ENCODE results near the gene BFSP2.

Gene BFSP2

GRCh38 chr3:133400006-133400515, at the start of gene BFSP2:
Gene BFSP2 (plus strand): TSS chr3:133400056. CDS start chr3:133400084, 28 bp downstream.
- Histone ChIP-seq H3K4me3 (ENCODE audit: low read depth in 1 of 2, low read length in 1 of 2) (no peak within 1 kb of the TSS), H3K4me1 (ENCODE audit: control insufficient read depth in 1 of 2, insufficient read depth in 1 of 2, low read depth in 1 of 2, low read length in 1 of 2) (no peaks in the 10 kb centered on the region), H3K36me3 (no peaks in the 10 kb centered on the region), H3K27ac (no peak within 1 kb of the TSS), H3K9me3 (no peaks in the 10 kb centered on the region), H3K27me3 (no peaks in the 10 kb centered on the region)
- no peak for TF ChIP-seq CTCF (IDR thresholded peaks at IDR 0.05)

- H3K36me3 ChIP-seq = no peaks in the 10 kb centered on the region
- no peaks in the 10 kb centered on the region for H3K9me3 ChIP-seq
- H3K27ac ChIP-seq = no peak overlapping the region
- H3K27me3 ChIP-seq = no peaks in the 10 kb centered on the region
- H3K4me1 ChIP-seq (ENCODE audit: control insufficient read depth in 1 of 2, insufficient read depth in 1 of 2, low read depth in 1 of 2, low read length in 1 of 2) = no peaks in the 10 kb centered on the region
- no peak overlapping the region for H3K4me3 ChIP-seq (ENCODE audit: low read depth in 1 of 2, low read length in 1 of 2)
- TF ChIP-seq CTCF (IDR thresholded peaks at IDR 0.05) = no peak
These were observed 45.1 kb upstream of the BFSP2 start for GRCh38 chr3:133354721-133355120.

- Histone ChIP-seq H3K4me1 (ENCODE audit: control insufficient read depth in 1 of 2, insufficient read depth in 1 of 2, low read depth in 1 of 2, low read length in 1 of 2) (no peaks in the 10 kb centered on the region), H3K27ac (no peak overlapping the region), H3K27me3 (no peaks in the 10 kb centered on the region), H3K36me3 (no peaks in the 10 kb centered on the region), H3K4me3 (ENCODE audit: low read depth in 1 of 2, low read length in 1 of 2) (no peak overlapping the region), H3K9me3 (no peaks in the 10 kb centered on the region)
- TF ChIP-seq CTCF (IDR thresholded peaks at IDR 0.05) = no peak
These were observed 39.4 kb upstream of the BFSP2 start for GRCh38 chr3:133360476-133360875.

GRCh38 chr3:133361011-133361410, 38.8 kb upstream of the BFSP2 start:
- no peak overlapping the region for H3K27ac ChIP-seq

GRCh38 chr3:133361435-133361834, 38.4 kb upstream of the BFSP2 start:
- Histone ChIP-seq H3K27me3 (no peaks in the 10 kb centered on the region), H3K9me3 (no peaks in the 10 kb centered on the region), H3K36me3 (no peaks in the 10 kb centered on the region), H3K4me3 (ENCODE audit: low read depth in 1 of 2, low read length in 1 of 2) (no peak overlapping the region), H3K27ac (no peak overlapping the region), H3K4me1 (ENCODE audit: control insufficient read depth in 1 of 2, insufficient read depth in 1 of 2, low read depth in 1 of 2, low read length in 1 of 2) (no peaks in the 10 kb centered on the region)
- no peak for TF ChIP-seq CTCF (IDR thresholded peaks at IDR 0.05)

More at GRCh38 chr3:133361011-133361410, 38.8 kb upstream of the BFSP2 start:
- no peaks in the 10 kb centered on the region for H3K4me1 ChIP-seq (ENCODE audit: control insufficient read depth in 1 of 2, insufficient read depth in 1 of 2, low read depth in 1 of 2, low read length in 1 of 2)
- H3K36me3 ChIP-seq = no peaks in the 10 kb centered on the region
- H3K4me3 ChIP-seq (ENCODE audit: low read depth in 1 of 2, low read length in 1 of 2) = no peak overlapping the region
- no peak for TF ChIP-seq CTCF (IDR thresholded peaks at IDR 0.05)
- no peaks in the 10 kb centered on the region for H3K27me3 ChIP-seq
- no peaks in the 10 kb centered on the region for H3K9me3 ChIP-seq

- no peaks in the 10 kb centered on the region for H3K27me3 ChIP-seq
- no peak overlapping the region for H3K27ac ChIP-seq
- H3K4me3 ChIP-seq (ENCODE audit: low read depth in 1 of 2, low read length in 1 of 2) = no peak overlapping the region
- H3K4me1 ChIP-seq (ENCODE audit: control insufficient read depth in 1 of 2, insufficient read depth in 1 of 2, low read depth in 1 of 2, low read length in 1 of 2) = no peaks in the 10 kb centered on the region
- H3K9me3 ChIP-seq = no peaks in the 10 kb centered on the region
- no peak for TF ChIP-seq CTCF (IDR thresholded peaks at IDR 0.05)
- H3K36me3 ChIP-seq = no peaks in the 10 kb centered on the region
These were observed 37.3 kb upstream of the BFSP2 start for GRCh38 chr3:133362539-133362938.

Measured in neutrophil (primary cell).